Lower leg skin (tissue), 3 donors: ENCODE results near the gene ARFRP1.

Experiments
- POLR2A ChIP-seq, 2 donors: fragments of 450-650 bp; IDR thresholded peaks; one replicate each; pipeline ENCODE4 v1.6.1; 2016 to 2017; ENCODE audit warnings: antibody characterized with exemption in 2 of 2, mild to moderate bottlenecking in 1 of 2, moderate library complexity in 1 of 2
- TF ChIP-seq, protein P1 (sequence below), 3 donors: fragments of 450-650 bp; IDR thresholded peaks; one replicate each; pipeline ENCODE4 v1.5.1; 2016; ENCODE audit warnings: antibody characterized with exemption in 3 of 3, mild to moderate bottlenecking in 3 of 3, moderate library complexity in 2 of 3

DNA sequence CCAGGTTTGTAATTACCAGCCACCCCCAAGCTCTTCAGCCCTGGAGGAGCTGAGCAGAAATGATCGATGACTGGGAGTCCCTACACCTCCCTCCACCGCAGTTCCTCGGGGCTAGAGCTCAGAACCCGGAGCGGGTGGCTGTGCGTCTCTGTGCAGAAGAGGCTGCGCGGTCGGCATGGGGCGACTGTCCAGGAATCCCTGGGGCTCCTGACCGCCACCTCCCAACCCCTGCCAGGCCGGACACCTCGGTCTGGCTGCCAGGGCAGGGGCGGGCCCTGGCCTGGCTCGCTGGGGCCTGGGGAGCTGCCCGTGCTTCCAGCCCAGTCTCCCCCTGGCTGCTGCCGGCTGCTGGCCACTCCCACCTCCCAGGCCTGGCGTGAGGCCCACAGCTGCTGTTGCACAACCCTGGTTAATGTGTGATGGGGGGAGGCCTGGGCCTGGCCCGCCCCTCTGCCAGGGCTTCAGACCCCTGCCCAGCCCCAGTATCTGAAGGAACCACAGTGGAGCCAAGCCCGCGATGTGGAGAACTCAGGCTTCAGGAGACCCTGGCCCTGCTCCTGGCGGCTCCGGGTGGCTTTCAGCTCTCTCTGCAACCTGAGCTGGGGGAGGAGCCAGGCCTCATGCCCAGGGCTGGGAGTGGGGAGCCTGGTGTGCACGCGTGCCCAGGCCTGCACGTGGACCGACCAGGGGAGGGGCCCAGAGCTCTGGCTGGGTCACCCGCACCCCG, 33.0 kb upstream of the ARFRP1 start:
- TF ChIP-seq, protein P1, sequence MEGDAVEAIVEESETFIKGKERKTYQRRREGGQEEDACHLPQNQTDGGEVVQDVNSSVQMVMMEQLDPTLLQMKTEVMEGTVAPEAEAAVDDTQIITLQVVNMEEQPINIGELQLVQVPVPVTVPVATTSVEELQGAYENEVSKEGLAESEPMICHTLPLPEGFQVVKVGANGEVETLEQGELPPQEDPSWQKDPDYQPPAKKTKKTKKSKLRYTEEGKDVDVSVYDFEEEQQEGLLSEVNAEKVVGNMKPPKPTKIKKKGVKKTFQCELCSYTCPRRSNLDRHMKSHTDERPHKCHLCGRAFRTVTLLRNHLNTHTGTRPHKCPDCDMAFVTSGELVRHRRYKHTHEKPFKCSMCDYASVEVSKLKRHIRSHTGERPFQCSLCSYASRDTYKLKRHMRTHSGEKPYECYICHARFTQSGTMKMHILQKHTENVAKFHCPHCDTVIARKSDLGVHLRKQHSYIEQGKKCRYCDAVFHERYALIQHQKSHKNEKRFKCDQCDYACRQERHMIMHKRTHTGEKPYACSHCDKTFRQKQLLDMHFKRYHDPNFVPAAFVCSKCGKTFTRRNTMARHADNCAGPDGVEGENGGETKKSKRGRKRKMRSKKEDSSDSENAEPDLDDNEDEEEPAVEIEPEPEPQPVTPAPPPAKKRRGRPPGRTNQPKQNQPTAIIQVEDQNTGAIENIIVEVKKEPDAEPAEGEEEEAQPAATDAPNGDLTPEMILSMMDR (IDR thresholded peaks at IDR 0.05) = peak in 1 of 3 donors; percentile 38
- no peak for TF ChIP-seq POLR2A (IDR thresholded peaks at IDR 0.05)
